MG63 (cell line): Measurements from ENCODE around the gene FOXK2. TPM values are rescaled to one million over a fixed set of nuclear protein-coding genes. Genes with fewer than 3 reads are reported as not detected.
"Not testable (repeated sequence)": the region's sequence is repeated elsewhere in the genome, so short reads cannot be mapped to it uniquely, and the experiment has no call there.

Experiments
- DNase-seq: peaks from one replicate; pipeline ENCODE4 v3.0.0-alpha.2; 2020
- H3K27me3 ChIP-seq: fragments of 250-450 bp; sonication (Bioruptor Pico); 2 replicates; pipeline ENCODE4 v1.5.1; 2020; ENCODE audit warnings: mild to moderate bottlenecking, moderate library complexity
- H3K36me3 ChIP-seq: fragments of 250-450 bp; sonication (Bioruptor Pico); 2 replicates; pipeline ENCODE4 v1.5.1; 2020; ENCODE audit warnings: mild to moderate bottlenecking, moderate library complexity
- H3K4me3 ChIP-seq: fragments of 250-450 bp; sonication (Bioruptor Pico); 2 replicates; pipeline ENCODE4 v1.5.1; 2020; ENCODE audit warnings: mild to moderate bottlenecking, moderate library complexity
- H3K9me3 ChIP-seq: fragments of 250-450 bp; sonication (Bioruptor Pico); 2 replicates; pipeline ENCODE4 v1.5.1; 2020; ENCODE audit warnings: mild to moderate bottlenecking, moderate library complexity
- total RNA-seq: library from RNA; depleted of rRNA; stranded (reverse); fragments of >200 nt; shearing (Covaris generic); gene quantifications from 2 replicates; pipeline ENCODE4 v1.2.3, GENCODE V29; 2014; ENCODE audit warnings: low replicate concordance

Gene FOXK2
- total RNA-seq, 1 experiment from 2014 or later: 48.5 TPM

DNA sequence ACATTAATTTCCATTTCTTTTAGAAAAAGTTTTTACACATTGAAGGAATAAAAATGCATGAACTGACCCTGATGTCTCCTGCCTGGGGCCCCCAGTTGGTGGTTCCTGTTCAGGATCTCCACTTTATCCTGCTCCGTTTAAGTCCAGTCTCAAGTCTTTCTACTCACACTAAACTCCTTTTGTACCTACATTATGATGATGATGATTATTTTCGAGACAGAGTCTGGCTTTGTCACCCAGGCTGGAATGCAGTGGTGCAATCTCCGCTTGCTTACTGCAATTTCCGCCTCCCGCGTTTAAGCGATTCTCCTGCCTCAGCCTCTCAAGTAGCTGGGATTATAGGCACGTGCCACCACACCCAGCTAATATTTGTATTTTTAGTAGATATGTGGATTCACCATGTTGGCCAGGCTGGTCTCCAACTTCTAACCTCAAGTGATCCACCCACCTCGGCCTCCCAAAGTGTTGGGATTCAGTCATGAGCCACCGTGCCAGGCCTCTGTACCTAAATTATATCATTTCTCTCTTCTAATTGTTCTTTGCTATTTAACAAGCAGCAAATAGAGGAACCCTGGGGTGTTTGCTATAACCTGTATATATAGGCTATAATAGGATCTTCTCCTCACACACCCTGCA, 2.2 kb upstream of the FOXK2 start:
- Histone ChIP-seq H3K27me3 (no peaks in the 10 kb centered on the region), H3K9me3 (peaks cover 13% of the 10 kb centered on the region), H3K36me3 (peaks cover 3% of the 10 kb centered on the region), H3K4me3 (no peak overlapping the region)
- peak; percentile 81 for DNase-seq

DNA sequence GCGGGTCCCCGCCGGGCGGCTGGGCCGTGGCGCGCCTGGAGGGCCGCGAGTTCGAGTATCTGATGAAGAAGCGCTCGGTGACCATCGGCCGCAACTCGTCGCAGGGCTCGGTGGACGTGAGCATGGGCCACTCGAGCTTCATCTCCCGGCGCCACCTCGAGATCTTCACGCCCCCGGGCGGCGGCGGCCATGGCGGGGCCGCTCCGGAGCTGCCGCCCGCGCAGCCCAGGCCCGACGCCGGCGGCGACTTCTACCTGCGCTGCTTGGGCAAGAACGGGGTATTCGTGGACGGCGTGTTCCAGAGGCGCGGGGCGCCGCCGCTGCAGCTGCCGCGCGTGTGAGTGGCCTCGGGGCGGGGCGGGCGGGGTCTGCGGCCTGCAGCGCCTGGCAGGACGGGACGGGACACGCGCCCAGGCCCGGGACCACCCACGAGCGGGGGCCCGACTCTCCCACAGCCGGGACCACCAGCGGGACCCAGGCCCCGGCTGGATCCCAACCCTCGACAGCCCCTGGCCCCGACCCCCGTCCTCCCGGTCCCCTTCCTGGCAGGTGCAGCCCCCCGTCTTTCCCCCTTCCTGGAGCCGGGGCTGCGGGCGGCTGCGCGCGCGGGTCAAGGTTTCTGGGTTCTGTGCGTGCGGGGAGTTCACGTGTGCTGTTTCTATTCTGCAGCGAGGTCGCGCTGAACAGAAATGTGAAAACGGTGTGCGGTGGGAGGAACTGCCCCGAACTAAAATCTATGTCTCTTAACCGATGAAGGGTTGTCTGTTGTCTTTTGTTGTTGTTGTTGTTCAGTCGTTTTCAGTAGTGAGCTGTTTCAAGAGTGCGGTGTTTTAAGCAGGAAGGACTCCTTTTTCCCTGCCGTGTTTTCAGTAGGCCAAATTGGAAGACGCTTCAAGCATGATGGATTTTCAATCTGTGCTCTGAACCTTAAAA, 705 bp downstream of the FOXK2 start:
- peak overlapping the region; percentile 80 for H3K4me3 ChIP-seq
- peaks cover 12% of the 10 kb centered on the region for H3K36me3 ChIP-seq
- DNase-seq: peak; percentile 28
- no peaks in the 10 kb centered on the region for H3K27me3 ChIP-seq
- H3K9me3 ChIP-seq: no peaks in the 10 kb centered on the region; the same call in 1 of the 2 replicates

DNA sequence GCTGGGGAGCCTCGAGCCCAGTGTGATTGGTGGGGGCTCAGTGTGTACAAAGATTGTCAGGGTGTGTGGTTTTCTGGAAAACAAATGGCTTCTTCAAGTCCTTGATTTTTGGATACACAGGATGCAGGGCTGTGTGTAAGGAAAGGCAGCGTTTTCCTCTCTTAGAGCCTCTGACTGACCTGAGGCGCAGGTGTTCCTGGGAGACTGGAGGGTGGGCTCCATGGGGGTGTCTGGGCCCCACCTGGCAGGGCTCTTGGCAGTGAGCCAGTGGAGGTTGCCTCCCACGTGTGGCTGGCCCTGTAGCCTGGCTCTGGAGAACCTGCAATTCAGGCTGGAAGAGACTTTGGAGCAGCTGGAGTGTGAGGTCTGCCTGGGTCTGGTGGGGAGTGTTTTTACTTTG, 5.0 kb downstream of the FOXK2 start:
- Histone ChIP-seq H3K27me3 (no peaks in the 10 kb centered on the region), H3K36me3 (peaks cover 18% of the 10 kb centered on the region), H3K9me3 (no peaks in the 10 kb centered on the region), H3K4me3 (no peak overlapping the region)
- no peak for DNase-seq

DNA sequence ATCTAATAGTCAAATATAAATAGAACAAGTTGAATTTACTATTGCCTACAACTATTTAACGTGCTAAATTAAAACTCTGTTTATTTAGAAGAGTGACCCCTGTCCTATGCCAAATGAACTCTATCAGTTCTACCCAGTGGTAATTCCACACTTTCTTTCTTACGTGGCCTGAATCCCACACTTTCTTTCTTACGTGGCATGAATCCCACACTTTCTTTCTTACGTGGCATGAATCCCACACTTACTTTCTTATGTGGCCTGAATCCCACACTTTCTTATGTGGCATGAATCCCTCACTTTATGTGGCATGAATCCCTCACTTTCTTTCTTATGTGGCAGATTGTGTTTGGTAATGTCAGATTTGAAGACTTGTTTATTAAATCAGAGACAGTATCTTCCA, 6.2 kb downstream of the FOXK2 start:
- no peak overlapping the region for H3K4me3 ChIP-seq
- H3K27me3 ChIP-seq: no peaks in the 10 kb centered on the region
- no peak for DNase-seq
- peaks cover 21% of the 10 kb centered on the region for H3K36me3 ChIP-seq
- no peaks in the 10 kb centered on the region for H3K9me3 ChIP-seq

DNA sequence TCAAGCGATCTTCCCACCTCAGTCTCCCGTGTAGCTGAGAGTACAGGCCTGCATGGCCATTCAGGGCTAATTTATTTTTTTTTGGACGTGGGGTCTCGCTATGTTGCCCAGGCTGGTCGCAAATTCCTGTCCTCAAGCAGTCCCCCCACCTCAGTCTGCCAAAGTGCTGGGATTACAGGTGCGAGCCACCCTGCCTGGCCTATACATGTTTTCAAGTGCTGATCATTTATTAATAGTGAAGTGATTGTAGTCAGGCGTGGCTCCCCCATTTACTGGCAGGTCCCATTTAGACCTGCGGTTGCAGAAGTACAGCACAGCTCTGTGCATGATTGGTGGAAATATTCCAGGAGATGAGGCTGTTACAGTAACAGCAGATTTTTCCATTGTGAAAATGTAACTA, 8.4 kb downstream of the FOXK2 start:
- Histone ChIP-seq H3K9me3 (no peaks in the 10 kb centered on the region), H3K4me3 (no peak overlapping the region), H3K36me3 (peaks cover 13% of the 10 kb centered on the region), H3K27me3 (no peaks in the 10 kb centered on the region)
- no peak for DNase-seq

DNA sequence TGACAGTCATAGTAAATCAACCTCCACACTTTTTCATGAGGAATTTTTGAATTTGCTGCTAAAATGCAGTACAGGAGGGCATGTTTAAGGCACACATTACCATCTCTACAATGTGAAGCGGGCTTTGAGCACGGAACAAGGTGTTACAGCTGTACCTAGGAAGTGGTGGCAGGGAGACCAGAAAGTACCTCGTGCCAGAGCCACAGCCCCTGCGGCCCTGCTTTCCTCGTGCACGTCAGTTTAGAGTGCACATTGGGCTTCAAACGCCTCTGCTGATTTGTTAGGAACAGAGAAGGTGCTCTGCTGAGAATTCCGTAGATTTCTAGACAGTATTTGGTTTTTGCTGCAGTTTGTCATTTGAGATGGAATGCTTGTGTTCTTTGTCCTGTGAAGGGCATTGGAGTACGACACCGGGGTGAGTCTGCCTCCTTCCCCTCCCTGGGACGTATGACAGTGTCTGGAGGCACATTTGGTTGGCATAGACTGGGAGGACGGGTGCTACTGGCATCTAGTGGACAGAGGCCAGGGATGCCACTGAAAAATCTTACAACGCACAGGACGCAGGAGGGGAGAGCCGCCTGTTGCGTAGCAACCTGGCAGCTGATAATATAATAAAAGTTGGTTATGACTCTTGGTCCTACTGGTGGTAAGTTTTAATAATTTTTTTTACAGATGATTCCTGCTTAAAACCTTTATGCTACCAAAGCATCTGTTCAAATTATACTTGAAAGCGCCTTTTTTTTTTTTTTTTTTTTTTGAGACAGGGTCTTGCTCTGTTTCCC, 9.1 kb downstream of the FOXK2 start:
- Histone ChIP-seq H3K9me3 (no peaks in the 10 kb centered on the region), H3K4me3 (no peak overlapping the region), H3K27me3 (no peaks in the 10 kb centered on the region), H3K36me3 (peaks cover 10% of the 10 kb centered on the region)
- DNase-seq: peak; percentile 59

DNA sequence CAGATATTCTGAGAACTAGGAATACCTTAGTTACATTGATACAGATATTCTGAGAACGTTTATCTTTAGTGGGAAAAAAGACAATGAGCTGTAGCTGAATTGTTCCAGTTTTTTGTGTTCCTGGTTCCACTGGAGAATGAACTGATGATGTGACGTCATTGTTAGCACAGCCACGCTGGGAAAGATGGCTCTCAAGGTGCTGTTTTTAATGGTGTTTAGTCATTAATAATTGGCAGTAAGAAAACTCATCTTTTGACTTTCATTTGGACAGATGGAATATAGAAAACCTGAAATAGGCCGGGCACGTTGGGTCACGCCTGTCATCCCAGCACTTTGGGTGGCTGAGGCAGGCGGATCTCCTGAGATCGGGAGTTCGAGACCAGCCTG, 10.4 kb downstream of the FOXK2 start:
- DNase-seq: no peak
- no peaks in the 10 kb centered on the region for H3K9me3 ChIP-seq
- H3K36me3 ChIP-seq: peaks cover 11% of the 10 kb centered on the region
- no peak overlapping the region for H3K4me3 ChIP-seq
- H3K27me3 ChIP-seq: no peaks in the 10 kb centered on the region

DNA sequence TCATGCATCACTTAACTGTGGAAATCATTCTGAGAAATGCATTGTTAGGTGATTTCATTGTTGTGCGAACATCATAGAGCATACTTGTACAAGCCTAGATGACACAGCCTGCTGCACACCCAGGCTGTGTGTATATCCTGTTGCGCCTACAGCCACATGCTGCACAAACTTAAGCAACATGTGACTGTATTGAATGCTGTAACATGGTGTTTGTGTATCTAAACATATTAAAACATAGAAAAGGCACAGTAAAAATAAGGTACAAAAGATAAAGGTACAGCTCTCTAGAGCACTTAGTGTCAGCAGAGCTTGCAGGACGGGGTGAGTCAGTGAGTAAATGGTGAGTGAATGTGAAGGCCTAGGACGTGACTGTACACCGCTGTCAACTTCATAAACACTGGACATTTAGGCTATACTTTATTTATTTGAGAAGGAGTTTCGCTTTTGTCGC, 11.9 kb downstream of the FOXK2 start:
- Histone ChIP-seq H3K4me3 (no peak overlapping the region), H3K27me3 (no peaks in the 10 kb centered on the region), H3K9me3 (no peaks in the 10 kb centered on the region), H3K36me3 (peaks cover 11% of the 10 kb centered on the region)
- peak; percentile 59 for DNase-seq

DNA sequence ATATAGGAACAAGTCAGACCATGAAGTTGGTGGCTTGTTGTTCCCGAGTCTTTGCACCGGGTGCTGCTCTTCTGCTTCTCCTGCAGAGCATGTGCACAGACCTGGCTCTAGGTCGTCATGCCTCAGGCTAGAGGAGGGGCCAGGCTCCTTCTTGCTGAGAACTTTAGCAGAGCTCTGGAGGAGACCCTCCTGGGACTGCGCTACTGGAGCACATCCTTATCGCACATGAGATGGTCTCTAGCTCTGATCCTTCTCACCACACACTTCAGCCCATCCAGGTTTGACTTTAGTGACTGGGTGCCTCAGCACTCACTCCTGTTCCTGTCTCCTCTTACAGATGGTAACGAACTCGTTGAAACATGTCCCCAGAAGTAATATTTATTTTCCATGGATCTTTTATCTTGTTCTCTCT, 14.9 kb downstream of the FOXK2 start:
- Histone ChIP-seq H3K36me3 (peaks cover 13% of the 10 kb centered on the region; the same call in 1 of the 2 replicates), H3K9me3 (no peaks in the 10 kb centered on the region), H3K27me3 (no peaks in the 10 kb centered on the region), H3K4me3 (no peak overlapping the region)
- DNase-seq: no peak

DNA sequence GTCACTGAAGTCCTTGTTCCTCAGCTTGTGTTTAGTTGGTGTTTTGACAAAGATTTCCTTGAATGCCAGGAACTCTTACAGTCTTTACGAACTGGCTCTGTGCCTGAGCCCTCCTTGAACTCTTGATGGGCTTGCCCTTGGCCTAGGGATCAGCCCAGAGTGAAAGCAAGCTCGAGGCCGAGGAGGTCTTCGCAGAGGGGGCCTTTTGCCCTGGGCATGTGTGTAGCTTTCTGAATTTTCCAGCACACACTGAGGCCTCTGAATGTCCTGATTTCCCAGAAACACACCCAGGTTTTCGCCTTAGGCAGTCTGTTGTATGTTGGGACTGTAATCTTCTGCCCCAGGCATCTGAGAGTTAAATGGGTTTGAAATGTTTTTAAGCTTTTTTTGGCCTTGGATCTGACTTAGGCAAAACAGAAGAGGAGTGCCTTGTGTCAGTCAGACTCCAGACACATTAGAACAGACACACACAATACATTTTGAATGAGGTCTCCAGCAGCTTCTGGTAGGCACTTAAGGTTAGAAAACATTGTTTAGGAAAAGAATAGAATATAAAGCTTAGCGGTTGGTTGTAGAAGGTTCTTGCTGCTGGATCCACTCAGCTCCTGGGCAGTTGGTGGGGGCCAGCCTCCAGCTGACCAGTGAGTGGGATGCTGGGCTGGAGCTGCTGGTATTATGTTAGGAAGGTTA, 17.1 kb downstream of the FOXK2 start:
- peak; percentile 58 for DNase-seq
- Histone ChIP-seq H3K9me3 (no peaks in the 10 kb centered on the region), H3K27me3 (no peaks in the 10 kb centered on the region), H3K36me3 (peaks cover 9% of the 10 kb centered on the region; the same call in 1 of the 2 replicates), H3K4me3 (peak overlapping the region; percentile 2; the same call in 1 of the 2 replicates)

DNA sequence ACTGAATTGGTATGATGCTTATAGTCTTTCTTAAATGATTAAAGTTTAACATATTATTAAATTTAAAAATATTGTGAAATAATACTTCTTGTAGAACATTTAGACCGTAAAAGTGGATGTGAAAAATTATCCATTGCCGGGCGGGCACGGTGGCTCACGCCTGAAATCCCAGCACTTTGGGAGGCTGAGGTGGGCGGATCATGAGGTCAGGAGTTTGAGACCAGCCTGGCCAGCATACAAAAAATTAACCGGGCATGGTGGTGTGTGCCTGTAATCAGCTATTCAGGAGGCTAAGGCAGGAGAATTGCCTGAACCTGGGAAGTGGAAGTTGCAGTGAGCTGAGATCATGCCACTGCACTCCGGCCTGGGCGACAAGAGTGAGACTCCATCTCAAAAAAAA, 17.7 kb downstream of the FOXK2 start:
- not testable (repeated sequence) for H3K36me3 ChIP-seq, H3K4me3 ChIP-seq, H3K27me3 ChIP-seq, H3K9me3 ChIP-seq, DNase-seq

DNA sequence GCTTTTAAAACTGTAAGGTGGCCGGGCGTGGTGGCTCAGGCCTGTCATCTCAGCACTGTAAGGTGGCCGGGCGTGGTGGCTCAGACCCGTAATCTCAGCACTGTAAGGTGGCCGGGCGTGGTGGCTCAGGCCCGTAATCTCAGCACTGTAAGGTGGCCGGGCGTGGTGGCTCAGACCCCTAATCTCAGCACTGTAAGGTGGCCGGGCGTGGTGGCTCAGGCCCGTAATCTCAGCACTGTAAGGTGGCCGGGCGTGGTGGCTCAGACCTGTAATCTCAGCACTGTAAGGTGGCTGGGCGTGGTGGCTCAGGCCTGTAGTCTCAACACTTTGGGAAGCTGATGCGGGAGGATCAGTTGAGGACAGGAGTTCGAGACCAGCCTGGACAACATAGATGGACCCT, 19.5 kb downstream of the FOXK2 start:
- not testable (repeated sequence) for H3K36me3 ChIP-seq, H3K9me3 ChIP-seq, H3K4me3 ChIP-seq, DNase-seq, H3K27me3 ChIP-seq

DNA sequence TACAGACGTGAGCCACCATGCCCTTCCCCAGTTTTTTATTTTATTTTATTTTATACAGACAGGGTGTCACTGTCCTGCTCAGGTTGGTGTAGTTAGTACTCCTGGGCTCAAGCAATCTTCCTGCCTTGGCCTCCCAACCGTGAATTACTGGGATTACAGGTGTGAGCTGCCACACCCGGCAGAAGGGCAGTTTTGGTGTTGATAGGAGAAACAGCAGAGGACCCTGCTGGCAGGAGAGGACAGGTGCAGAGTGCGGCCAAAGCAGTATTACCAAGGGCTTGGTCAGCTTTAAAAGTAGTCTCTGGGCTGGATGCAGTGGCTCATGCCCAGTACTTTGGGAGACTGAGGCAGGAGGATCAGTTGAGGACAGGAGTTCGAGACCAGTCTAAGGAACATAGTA, 22.9 kb downstream of the FOXK2 start:
- Histone ChIP-seq H3K9me3 (no peaks in the 10 kb centered on the region), H3K27me3 (no peaks in the 10 kb centered on the region), H3K4me3 (no peak overlapping the region), H3K36me3 (peaks cover 5% of the 10 kb centered on the region)
- DNase-seq: no peak

DNA sequence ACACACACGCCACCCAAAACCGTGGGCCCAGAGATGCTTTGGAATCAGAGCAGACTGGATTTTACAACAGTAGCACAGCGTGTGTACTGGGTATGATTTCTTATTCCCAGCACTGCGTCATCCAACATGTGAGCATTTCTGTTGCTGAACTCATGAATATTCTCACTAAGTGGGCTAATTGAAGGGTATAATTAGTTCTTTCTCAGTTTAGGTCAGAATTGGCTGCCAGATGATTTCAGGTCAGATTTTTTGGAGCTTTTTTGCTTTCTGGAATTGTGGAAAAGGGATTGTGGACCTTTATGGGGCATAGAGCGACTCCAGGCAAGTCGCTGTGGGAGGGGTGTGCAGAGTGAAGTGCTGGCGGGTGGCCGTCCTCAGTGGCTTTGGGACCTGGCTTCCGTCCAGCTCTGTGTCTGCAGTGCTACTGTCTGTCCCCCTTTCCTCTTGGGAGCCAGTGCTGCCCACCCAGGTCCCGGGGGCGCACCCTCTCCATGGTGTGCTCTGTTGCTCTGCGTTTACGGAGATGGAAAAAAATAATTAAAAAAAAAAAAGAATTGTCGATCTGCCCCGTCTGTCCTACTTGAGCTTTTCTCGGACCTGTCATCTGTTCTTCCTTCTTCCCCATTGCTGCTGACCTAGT, 25.0 kb downstream of the FOXK2 start:
- no peak overlapping the region for H3K4me3 ChIP-seq
- H3K9me3 ChIP-seq: no peaks in the 10 kb centered on the region
- no peak for DNase-seq
- peaks cover 10% of the 10 kb centered on the region for H3K36me3 ChIP-seq
- H3K27me3 ChIP-seq: no peaks in the 10 kb centered on the region

DNA sequence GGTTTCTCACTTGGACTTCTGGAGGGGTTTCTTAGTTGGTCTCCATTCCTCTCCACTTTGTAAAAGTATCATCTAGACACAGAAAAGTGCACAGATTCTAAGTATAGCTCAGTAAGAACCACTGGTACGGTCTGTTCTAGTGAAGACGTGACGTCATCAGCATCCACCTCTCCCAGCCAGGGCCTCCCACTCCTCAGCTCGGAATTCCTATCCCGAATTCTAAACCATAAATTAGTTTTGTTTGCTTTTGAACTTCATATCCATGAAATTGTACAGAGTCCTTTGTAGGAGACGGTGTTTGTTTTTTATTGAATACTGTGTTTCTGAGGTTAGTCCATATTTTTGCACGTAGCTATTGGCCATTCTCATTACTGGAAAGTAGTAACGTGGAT, 25.5 kb downstream of the FOXK2 start:
- H3K4me3 ChIP-seq: no peak overlapping the region
- no peaks in the 10 kb centered on the region for H3K27me3 ChIP-seq
- H3K36me3 ChIP-seq: peaks cover 12% of the 10 kb centered on the region
- no peaks in the 10 kb centered on the region for H3K9me3 ChIP-seq
- no peak for DNase-seq

DNA sequence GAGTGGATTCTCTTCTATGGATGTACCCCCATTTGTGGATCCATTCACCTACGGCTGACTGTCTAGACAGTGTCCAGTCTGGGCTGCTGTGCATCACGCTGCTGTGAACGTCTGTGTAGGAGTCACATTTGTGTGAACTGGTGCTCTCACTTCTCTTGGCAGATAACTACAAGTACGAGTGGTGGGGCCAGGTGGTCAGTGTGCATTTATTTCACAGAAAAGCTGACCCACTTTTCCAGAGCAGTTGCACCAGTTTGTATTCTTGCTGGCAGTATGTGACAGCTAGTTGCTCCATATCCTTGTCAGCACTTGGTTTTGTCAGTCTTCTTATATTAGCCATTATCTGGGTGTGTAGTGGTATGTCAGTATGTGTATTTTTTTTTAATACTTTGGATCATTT, 28.4 kb downstream of the FOXK2 start:
- peaks cover 12% of the 10 kb centered on the region for H3K36me3 ChIP-seq
- no peaks in the 10 kb centered on the region for H3K27me3 ChIP-seq
- no peak for DNase-seq
- no peaks in the 10 kb centered on the region for H3K9me3 ChIP-seq
- H3K4me3 ChIP-seq: no peak overlapping the region
